Measurements from ENCODE around the gene CHD5. TPM values are rescaled to one million over a fixed set of nuclear protein-coding genes. Genes with fewer than 3 reads are reported as not detected.

CHD5 gene
- total RNA-seq: 0.24 TPM in 1 of 2 replicates, not detected in the other

DNA sequence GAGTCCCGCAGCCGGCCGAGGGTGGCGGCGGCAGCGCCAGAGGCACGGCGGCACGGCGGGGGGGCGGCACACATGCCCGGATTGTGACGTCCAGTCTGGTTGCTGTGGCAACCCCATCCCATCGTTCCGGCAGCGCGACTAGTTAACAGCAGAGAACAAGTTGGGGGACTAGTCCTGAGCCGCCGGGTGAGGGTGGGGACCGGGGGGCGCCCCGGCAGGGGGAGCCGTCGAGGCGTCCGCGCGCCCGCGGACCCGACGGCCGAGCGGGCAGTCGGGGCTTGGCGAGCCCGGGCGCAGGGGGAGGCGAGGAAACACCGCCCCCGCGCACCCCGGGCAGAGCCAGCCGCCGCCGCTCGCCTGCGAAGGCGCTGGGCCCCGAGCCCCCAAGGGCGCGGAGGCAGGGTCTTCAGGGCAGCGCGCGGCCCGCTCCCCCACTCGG, at the start of gene CHD5:
Gene CHD5 (minus strand): TSS at position 54 of the 439 bp plus-strand sequence. CDS start 298 bp downstream, outside the sequence.

DNA sequence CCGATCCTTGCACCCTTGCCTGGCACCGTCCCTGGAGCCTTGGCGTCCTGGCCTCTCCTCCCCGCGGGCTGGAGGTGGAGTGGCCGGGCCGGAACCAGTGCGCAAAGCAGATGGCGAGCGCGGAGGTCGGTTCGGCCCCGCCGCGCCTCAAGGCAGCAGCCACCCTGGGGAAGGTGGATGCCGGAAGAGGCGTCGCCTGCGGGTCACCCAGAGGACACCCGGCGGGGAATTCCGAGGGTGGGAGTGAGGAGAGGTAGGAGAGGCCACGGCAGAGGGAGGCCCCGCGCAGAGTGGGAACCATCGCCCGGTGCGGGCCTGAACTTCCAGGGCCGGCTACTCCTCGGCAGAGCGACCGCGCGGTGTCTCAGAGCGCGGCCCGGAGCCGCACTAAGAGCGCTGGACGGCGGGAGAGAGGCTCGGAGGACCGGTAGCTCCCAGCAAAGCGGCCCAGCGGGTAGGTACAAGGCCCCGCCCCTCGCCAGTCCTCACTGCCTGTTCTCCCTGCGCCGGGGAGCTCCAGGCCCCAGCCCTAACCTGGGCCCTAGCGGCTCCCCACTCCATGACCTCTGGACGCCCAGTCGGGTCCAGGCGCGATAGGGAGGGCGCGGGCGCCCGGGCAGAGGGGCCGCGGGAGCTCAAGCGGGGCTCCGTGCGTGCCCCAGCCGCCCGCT, 25.9 kb upstream of the CHD5 start, which contains the start of gene RNF207:
Gene RNF207 (plus strand): TSS at position 271 of the 671 bp plus-strand sequence. CDS start 417 bp downstream, outside the sequence.

DNA sequence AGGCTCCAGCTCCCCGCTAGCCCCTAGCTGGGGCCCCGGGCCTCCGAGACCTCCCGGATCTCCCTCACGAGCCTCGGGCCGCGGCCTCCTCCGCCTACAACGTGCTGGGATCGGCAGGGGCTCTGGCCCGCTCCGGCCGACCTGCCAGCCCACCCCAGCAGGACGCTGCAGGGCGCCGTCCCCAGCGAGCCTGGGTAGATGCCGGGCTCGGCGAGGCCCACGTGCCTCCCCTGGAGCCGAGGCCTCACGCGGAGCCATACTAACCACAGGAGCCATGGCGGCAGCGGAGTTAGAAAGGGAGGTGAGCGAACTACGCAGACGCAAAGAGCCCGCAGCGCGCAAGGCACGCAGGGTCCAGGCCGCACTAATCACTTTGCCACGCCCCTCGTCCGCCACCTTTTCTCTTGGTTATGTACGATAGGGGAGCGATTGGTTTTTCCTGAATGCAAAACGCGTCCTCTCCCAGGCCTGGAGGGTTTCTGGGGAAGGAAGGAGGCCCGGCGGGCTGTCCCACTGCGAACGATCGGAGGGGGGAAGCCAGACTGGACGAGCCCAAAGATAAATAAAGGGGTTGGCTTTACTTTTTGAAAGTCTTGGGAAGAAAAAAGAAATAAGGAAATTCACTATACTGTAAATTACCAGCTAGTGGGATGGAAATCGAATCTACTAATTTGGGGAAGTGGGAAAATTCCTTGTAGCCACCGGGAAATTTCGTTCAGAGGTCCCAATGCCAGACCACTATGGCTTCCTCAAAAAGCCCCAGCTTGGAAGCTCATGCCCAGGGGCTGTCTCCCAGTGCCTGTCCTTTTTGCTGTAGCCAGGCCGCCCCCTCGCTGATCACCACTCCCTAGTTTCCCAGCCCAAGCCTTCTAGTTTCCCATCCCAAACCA, 19.4 kb upstream of the CHD5 start, which contains the start of gene RPL22:
Gene RPL22 (minus strand): TSS at position 298 of the 890 bp plus-strand sequence. CDS start 22 bp downstream, at position 276.

Other genes with a start within 250 kb of the CHD5 start
- 3.4 and 6.0 TPM in 2 replicates for gene NPHP4, start 187.9 kb downstream of the CHD5 start, total RNA-seq
- 0.48 and 2.1 TPM in 2 replicates for gene KCNAB2, start 134.4 kb downstream of the CHD5 start, total RNA-seq
- gene RPL22, start 19.3 kb upstream of the CHD5 start, total RNA-seq: 142 and 199 TPM in 2 replicates
- 9.8 and 63.4 TPM in 2 replicates for gene RNF207, start 25.8 kb upstream of the CHD5 start, total RNA-seq
- 60.3 and 63.9 TPM in 2 replicates for gene ICMT, start 55.6 kb upstream of the CHD5 start, total RNA-seq
- not detected in 2 replicates for gene HES3, start 63.9 kb upstream of the CHD5 start, total RNA-seq
- 16.4 and 41.1 TPM in 2 replicates for gene GPR153, start 80.8 kb upstream of the CHD5 start, total RNA-seq
- 70.6 and 71.2 TPM in 2 replicates for gene ACOT7, start 213.4 kb upstream of the CHD5 start, total RNA-seq
- gene HES2, start 239.6 kb upstream of the CHD5 start, total RNA-seq: 249 and 299 TPM in 2 replicates
- gene ESPN, start 244.5 kb upstream of the CHD5 start, total RNA-seq: 14.5 and 17.3 TPM in 2 replicates

Measured in tracheal epithelial cell (primary cell).